A549 treated with AZD9567 at 1 μM for 4 hours (cell line): Measurements from ENCODE around the gene SON. TPM values are rescaled to one million over a fixed set of nuclear protein-coding genes. Genes with fewer than 3 reads are reported as not detected.

Experiments used
- total RNA-seq: library from RNA; stranded (reverse); fragments of 200-300 nt; extraction: Qiagen RNA extraction; gene quantifications from 5 replicates; pipeline ENCODE4 v1.2.3, GENCODE V29; 2022; ENCODE audit not compliant: insufficient read depth

Gene SON
- total RNA-seq: 71.3 to 113 TPM (median 86.4 TPM) in 5 replicates

GRCh38 chr21:33542640-33543504 lies at the start of gene SON:
TSS of gene SON (plus strand) at chr21:33543038. CDS start at chr21:33543093, 55 bp downstream.

GRCh38 chr21:33541756-33542639 lies 840 bp upstream of the SON start, which contains the start of gene GART:
TSS of gene GART (minus strand) at chr21:33542117. CDS start at chr21:33539315, 2,802 bp downstream.

GRCh38 chr21:33588485-33589335 lies 45.9 kb downstream of the SON start, which contains the start of gene DONSON:
TSS of gene DONSON (minus strand) at chr21:33588684. CDS start at chr21:33588641, 43 bp downstream.

Other genes with a start within 250 kb of the SON start
- 12.8 to 18.1 TPM (median 15.5 TPM) in 5 replicates for gene IFNAR1, start 218.1 kb upstream of the SON start, total RNA-seq
- gene IFNGR2, start 139.6 kb upstream of the SON start, total RNA-seq: 49.3 to 63.0 TPM (median 53.4 TPM) in 5 replicates
- 9.4 to 12.2 TPM (median 10.9 TPM) in 5 replicates for gene TMEM50B, start 63.1 kb upstream of the SON start, total RNA-seq
- gene DNAJC28, start 51.3 kb upstream of the SON start, total RNA-seq: 0.21 to 0.33 TPM (median 0.32 TPM) in 4 of 5 replicates, not detected in the other
- 56.2 to 70.5 TPM (median 60.4 TPM) in 5 replicates for gene GART, start 921 bp upstream of the SON start, total RNA-seq
- 14.0 to 20.9 TPM (median 17.4 TPM) in 5 replicates for gene DONSON, start 45.6 kb downstream of the SON start, total RNA-seq
- 13.2 to 19.8 TPM (median 14.5 TPM) in 5 replicates for gene CRYZL1, start 98.7 kb downstream of the SON start, total RNA-seq
- 14.1 to 18.0 TPM (median 16.3 TPM) in 5 replicates for gene ITSN1, start 99.5 kb downstream of the SON start, total RNA-seq